SU-DHL-6 (cell line): Measurements from ENCODE around the gene MINDY1.

Experiments
- H2AFZ ChIP-seq: fragments of 200-600 bp; sonication (generic); 2 replicates; pipeline ENCODE4 v1.6.1; 2014; ENCODE audit warnings: low read depth, mild to moderate bottlenecking, moderate library complexity, mixed read lengths, antibody characterized with exemption, low read length; ENCODE audit not compliant: severe bottlenecking
- H3F3A ChIP-seq: fragments of 200-600 bp; shearing (Covaris generic); 2 replicates; pipeline ENCODE4 v1.6.0; 2016; ENCODE audit warnings: antibody characterized with exemption, mild to moderate bottlenecking; ENCODE audit not compliant: insufficient read depth
- H3K27ac ChIP-seq: fragments of 200-600 bp; sonication (generic); 2 replicates; pipeline ENCODE4 v1.5.1; 2016; ENCODE audit warnings: low read depth, mild to moderate bottlenecking, low read length, moderate library complexity, mixed read lengths
- H3K27me3 ChIP-seq: fragments of 200-600 bp; sonication (generic), shearing (Covaris generic); 2 replicates; pipeline ENCODE4 v1.6.0; 2014; ENCODE audit warnings: mild to moderate bottlenecking, low read length
- H3K36me3 ChIP-seq: fragments of 200-600 bp; sonication (generic); 2 replicates; pipeline ENCODE4 v1.6.1; 2014; ENCODE audit warnings: mild to moderate bottlenecking, low read length, mixed read lengths
- H3K4me2 ChIP-seq: fragments of 300-600, 200-600 bp; shearing (Covaris generic), sonication (generic); 2 replicates; pipeline ENCODE4 v1.6.0; 2014; ENCODE audit warnings: low read length, low read depth, mild to moderate bottlenecking; ENCODE audit not compliant: poor library complexity, severe bottlenecking
- H3K4me3 ChIP-seq: fragments of 200-600 bp; sonication (generic); 2 replicates; pipeline ENCODE4 v1.5.1; 2014; ENCODE audit warnings: antibody characterized with exemption, low read length, mild to moderate bottlenecking, mixed read lengths; ENCODE audit not compliant: insufficient read depth, poor library complexity, severe bottlenecking
- H3K79me2 ChIP-seq: fragments of 200-600 bp; sonication (generic); 2 replicates; pipeline ENCODE4 v1.6.1; 2014; ENCODE audit warnings: mild to moderate bottlenecking, low read length, moderate library complexity; ENCODE audit not compliant: insufficient read depth
- H3K9ac ChIP-seq: fragments of 200-600 bp; sonication (generic); 2 replicates; pipeline ENCODE4 v1.7.0; 2014; ENCODE audit warnings: mild to moderate bottlenecking, low read length
- H3K9me2 ChIP-seq: fragments of 200-600 bp; sonication (generic); replicated peaks from 2 replicates; pipeline ENCODE4 v1.6.1; 2014; ENCODE audit warnings: low read length; ENCODE audit not compliant: insufficient read depth
- H3K9me3 ChIP-seq: fragments of 200-600 bp; sonication (generic); 2 replicates; pipeline ENCODE4 v1.6.1; 2014; ENCODE audit warnings: low read length, mixed read lengths; ENCODE audit not compliant: insufficient read depth
- H4K20me1 ChIP-seq: fragments of 200-600 bp; sonication (generic); 2 replicates; pipeline ENCODE4 v1.6.1; 2014; ENCODE audit warnings: low read depth, mild to moderate bottlenecking, antibody characterized with exemption, low read length, moderate library complexity, mixed read lengths
- EZH2phosphoT487 ChIP-seq: fragments of 200-600 bp; sonication (generic), shearing (Covaris generic); conservative IDR thresholded peaks from 2 replicates; pipeline ENCODE4 v1.6.1; 2018; ENCODE audit warnings: mild to moderate bottlenecking, antibody characterized with exemption, low read length, moderate library complexity, mixed read lengths
- TF ChIP-seq, protein P1 (sequence below): fragments of 200-600 bp; sonication (generic); IDR thresholded peaks from one replicate; pipeline ENCODE4 v1.5.1; 2017; ENCODE audit warnings: antibody characterized with exemption, mild to moderate bottlenecking, low read length, moderate library complexity; ENCODE audit not compliant: insufficient read depth, poor library complexity, severe bottlenecking

Gene MINDY1

DNA sequence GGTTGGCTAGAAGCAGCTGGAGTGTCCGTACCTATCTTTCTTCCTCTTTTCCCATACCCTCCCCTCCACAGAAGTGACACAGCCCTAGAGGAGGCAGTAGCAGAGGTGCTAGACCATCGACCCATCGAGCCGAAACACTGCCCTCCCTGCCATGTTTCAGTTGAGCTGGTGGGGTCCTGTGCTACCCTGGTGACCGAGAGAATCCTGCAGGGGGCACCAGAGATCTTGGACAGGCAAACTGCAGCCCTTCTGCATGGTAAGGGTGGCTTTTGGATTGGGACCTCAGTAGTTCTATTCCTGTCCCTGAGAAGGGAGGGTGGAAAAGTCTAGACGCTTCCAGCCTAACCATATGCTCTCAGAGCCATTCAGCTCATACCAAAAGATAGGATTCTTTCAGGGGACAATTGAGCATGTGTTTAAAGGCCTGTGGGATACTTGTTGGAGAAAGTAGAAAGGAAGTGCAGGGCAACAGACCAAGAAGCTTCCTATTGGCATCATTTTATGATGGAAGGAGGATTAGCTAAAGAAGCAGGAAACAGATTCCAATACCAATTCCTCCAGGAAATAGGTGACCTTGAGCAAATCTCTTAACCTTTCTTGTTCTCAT, 17.9 kb upstream of the MINDY1 start:
- H3K4me3 ChIP-seq = no peak overlapping the region
- no peaks in the 10 kb centered on the region for H3K79me2 ChIP-seq
- no peaks in the 10 kb centered on the region for H3K27me3 ChIP-seq
- H2AFZ ChIP-seq = no peak overlapping the region
- H3K4me2 ChIP-seq = no peak overlapping the region
- no peaks in the 10 kb centered on the region; the same call in 1 of the 2 replicates for H3K36me3 ChIP-seq
- H3K27ac ChIP-seq = no peak overlapping the region
- no peaks in the 10 kb centered on the region for H3K9me2 ChIP-seq
- TF ChIP-seq EZH2phosphoT487 = no peak
- TF ChIP-seq, protein P1, sequence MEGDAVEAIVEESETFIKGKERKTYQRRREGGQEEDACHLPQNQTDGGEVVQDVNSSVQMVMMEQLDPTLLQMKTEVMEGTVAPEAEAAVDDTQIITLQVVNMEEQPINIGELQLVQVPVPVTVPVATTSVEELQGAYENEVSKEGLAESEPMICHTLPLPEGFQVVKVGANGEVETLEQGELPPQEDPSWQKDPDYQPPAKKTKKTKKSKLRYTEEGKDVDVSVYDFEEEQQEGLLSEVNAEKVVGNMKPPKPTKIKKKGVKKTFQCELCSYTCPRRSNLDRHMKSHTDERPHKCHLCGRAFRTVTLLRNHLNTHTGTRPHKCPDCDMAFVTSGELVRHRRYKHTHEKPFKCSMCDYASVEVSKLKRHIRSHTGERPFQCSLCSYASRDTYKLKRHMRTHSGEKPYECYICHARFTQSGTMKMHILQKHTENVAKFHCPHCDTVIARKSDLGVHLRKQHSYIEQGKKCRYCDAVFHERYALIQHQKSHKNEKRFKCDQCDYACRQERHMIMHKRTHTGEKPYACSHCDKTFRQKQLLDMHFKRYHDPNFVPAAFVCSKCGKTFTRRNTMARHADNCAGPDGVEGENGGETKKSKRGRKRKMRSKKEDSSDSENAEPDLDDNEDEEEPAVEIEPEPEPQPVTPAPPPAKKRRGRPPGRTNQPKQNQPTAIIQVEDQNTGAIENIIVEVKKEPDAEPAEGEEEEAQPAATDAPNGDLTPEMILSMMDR = peak; percentile 84
- H3K9me3 ChIP-seq = no peaks in the 10 kb centered on the region
- H4K20me1 ChIP-seq = no peaks in the 10 kb centered on the region
- no peak overlapping the region for H3K9ac ChIP-seq
- H3F3A ChIP-seq = no peaks in the 10 kb centered on the region

DNA sequence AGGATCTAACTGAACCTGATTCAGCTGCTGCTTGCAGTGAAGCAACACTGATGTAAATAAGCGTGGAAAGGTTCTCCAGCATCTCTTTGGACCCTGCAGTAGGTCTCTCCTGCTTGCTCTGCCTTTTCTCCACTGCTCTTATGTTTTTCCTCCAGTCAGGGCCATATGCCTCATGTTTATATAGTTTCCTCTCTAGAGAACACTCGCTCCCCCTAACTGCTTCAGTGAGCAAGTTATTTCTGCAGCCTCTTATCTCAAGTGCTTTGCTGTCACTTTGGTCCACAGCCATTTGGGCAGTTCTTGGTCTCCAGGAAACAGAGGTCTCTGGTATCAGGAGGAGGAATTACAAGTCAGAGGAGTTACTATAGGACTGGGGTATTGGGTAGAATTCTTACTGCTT, 6.8 kb upstream of the MINDY1 start:
- Histone ChIP-seq H3K27me3 (no peaks in the 10 kb centered on the region), H3K4me3 (no peak overlapping the region), H4K20me1 (no peaks in the 10 kb centered on the region), H3K9me2 (no peaks in the 10 kb centered on the region), H3K9me3 (no peaks in the 10 kb centered on the region), H3K79me2 (peaks cover 12% of the 10 kb centered on the region; the same call in 1 of the 2 replicates), H3K9ac (no peak overlapping the region), H3F3A (no peaks in the 10 kb centered on the region), H3K36me3 (no peaks in the 10 kb centered on the region), H3K27ac (no peak overlapping the region), H3K4me2 (no peak overlapping the region), H2AFZ (no peak overlapping the region)
- TF ChIP-seq, protein P1 = no peak
- TF ChIP-seq EZH2phosphoT487 = no peak

DNA sequence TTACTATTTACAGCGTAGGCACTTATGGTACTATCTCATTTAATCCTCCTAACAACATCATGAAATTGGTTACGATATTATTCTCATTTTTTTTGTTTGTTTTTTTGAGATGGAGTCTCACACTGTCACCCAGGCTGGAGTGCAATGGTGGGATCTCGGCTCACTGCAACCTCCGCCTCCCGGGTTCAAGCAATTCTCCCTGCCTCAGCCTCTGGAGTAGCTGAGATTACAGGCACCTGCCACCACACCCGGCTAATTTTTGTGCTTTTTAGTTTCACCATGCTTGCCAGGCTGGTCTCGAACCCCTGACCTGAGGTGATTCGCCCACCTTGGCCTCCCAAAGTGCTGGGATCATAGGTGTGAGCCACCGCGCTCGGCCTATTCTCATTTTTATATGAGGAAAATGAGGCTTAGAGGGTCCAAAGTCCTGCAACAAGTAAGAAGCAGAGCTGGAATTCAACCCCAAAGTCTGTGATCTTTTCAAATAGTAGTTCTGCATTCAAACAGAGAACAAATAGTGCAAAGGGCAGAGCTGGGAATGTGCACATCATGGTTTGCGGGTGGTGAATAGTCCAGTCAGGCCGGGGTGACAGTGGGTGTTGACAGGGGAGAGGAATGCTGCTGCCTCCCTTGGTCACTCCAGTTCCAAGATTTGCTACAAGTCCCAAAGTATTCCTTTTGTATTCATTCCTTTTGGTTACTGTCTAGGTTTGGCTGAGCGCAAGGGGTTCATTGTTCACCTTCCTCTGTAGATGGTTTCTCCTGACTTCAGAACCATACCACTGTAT, 6.2 kb upstream of the MINDY1 start:
- no peaks in the 10 kb centered on the region for H3K9me2 ChIP-seq
- no peak overlapping the region for H3K9ac ChIP-seq
- no peak overlapping the region for H3K4me2 ChIP-seq
- H3K27ac ChIP-seq = no peak overlapping the region
- peaks cover 2% of the 10 kb centered on the region; the same call in 1 of the 2 replicates for H3F3A ChIP-seq
- TF ChIP-seq EZH2phosphoT487 = no peak
- TF ChIP-seq, protein P1 = no peak
- H3K27me3 ChIP-seq = no peaks in the 10 kb centered on the region
- peaks cover 12% of the 10 kb centered on the region; the same call in 1 of the 2 replicates for H3K79me2 ChIP-seq
- H3K9me3 ChIP-seq = no peaks in the 10 kb centered on the region
- H4K20me1 ChIP-seq = no peaks in the 10 kb centered on the region
- H3K4me3 ChIP-seq = no peak overlapping the region
- no peak overlapping the region for H2AFZ ChIP-seq
- H3K36me3 ChIP-seq = no peaks in the 10 kb centered on the region
